ENCODE data around the gene EIF2S3.

The EIF2S3 gene

GRCh38 chrX:24023972-24024669, 30.6 kb upstream of the EIF2S3 start:
- H3K36me3 ChIP-seq = no peaks in the 10 kb centered on the region
- H3K4me3 ChIP-seq = peak overlapping the region; percentile 90 to 93
- TF ChIP-seq CTCF (IDR thresholded peaks at IDR 0.05) = no peak
- no peaks in the 10 kb centered on the region for H3K27me3 ChIP-seq
- H3K4me1 ChIP-seq = peaks cover 0 to 20% (median 5%) of the 10 kb centered on the region in 4 donors
- no peaks in the 10 kb centered on the region for H3K9me3 ChIP-seq
- intact Hi-C loops (cut with DNase I; ENCODE audit: low total_unique reads) = loop anchor here (2.0 kb wide), 1 partner anchor 117 kb away; the partner anchor contains the start of gene APOO
- peak overlapping the region; percentile 95 to 97 for H3K27ac ChIP-seq
- no peak for DNase-seq

- Histone ChIP-seq H3K9me3 (no peaks in the 10 kb centered on the region), H3K27ac (peak overlapping the region; percentile 95 to 97), H3K27me3 (no peaks in the 10 kb centered on the region), H3K36me3 (no peaks in the 10 kb centered on the region), H3K4me1 (peaks cover 0 to 11% (median 3%) of the 10 kb centered on the region in 4 donors), H3K4me3 (peak overlapping the region; percentile 90 to 93)
- DNase-seq = peak; percentile 78 to 92
- TF ChIP-seq CTCF (IDR thresholded peaks at IDR 0.05) = no peak
- intact Hi-C loops (cut with DNase I; ENCODE audit: low total_unique reads) = loop anchor here (2.0 kb wide), 1 partner anchor 118 kb away; the partner anchor contains the start of gene APOO
These were observed 29.7 kb upstream of the EIF2S3 start for GRCh38 chrX:24024819-24025740.

- intact Hi-C loops (cut with DNase I; ENCODE audit: low total_unique reads) = loop anchor here (2.0 kb wide), 1 partner anchor 119 kb away; the partner anchor contains the start of gene APOO
These were observed 28.9 kb upstream of the EIF2S3 start for GRCh38 chrX:24025741-24026403.

GRCh38 chrX:24026432-24026831, 28.3 kb upstream of the EIF2S3 start:
- TF ChIP-seq CTCF (IDR thresholded peaks at IDR 0.05) = no peak
- Histone ChIP-seq H3K4me1 (peaks cover 0 to 6% (median 0%) of the 10 kb centered on the region in 4 donors), H3K36me3 (no peaks in the 10 kb centered on the region), H3K27me3 (no peaks in the 10 kb centered on the region), H3K4me3 (peak overlapping the region; percentile 90 to 93), H3K9me3 (no peaks in the 10 kb centered on the region), H3K27ac (peak overlapping the region; percentile 95 to 97)
- intact Hi-C loops (cut with DNase I; ENCODE audit: low total_unique reads) = no loop called here
- DNase-seq = no peak

More at GRCh38 chrX:24025741-24026403, 28.9 kb upstream of the EIF2S3 start:
- Histone ChIP-seq H3K4me1 (peaks cover 0 to 6% (median 0%) of the 10 kb centered on the region in 4 donors), H3K27me3 (no peaks in the 10 kb centered on the region), H3K27ac (peak overlapping the region; percentile 95 to 97), H3K9me3 (no peaks in the 10 kb centered on the region), H3K36me3 (no peaks in the 10 kb centered on the region), H3K4me3 (peak overlapping the region; percentile 90 to 93)
- no peak for TF ChIP-seq CTCF (IDR thresholded peaks at IDR 0.05)
- peak in 1 of 2 donors; percentile 19 for DNase-seq

GRCh38 chrX:24027086-24027485, 27.7 kb upstream of the EIF2S3 start, which contains the start of gene KLHL15:
Gene KLHL15, minus strand, starts transcription at chrX:24027186. Its CDS starts 20,493 bp downstream, at chrX:24006693.
- Histone ChIP-seq H3K4me3 (peak within 1 kb of the TSS; percentile 90 to 93), H3K27me3 (no peaks in the 10 kb centered on the region), H3K27ac (peak within 1 kb of the TSS; percentile 95 to 97), H3K9me3 (no peaks in the 10 kb centered on the region), H3K4me1 (peaks cover 0 to 6% (median 0%) of the 10 kb centered on the region in 4 donors), H3K36me3 (no peaks in the 10 kb centered on the region)
- no peak for DNase-seq
- intact Hi-C loops (cut with DNase I; ENCODE audit: low total_unique reads) = no loop called here
- no peak for TF ChIP-seq CTCF (IDR thresholded peaks at IDR 0.05)
